Endothelial cell of umbilical vein (primary cell): Measurements from ENCODE around the gene C11orf68. TPM values are rescaled to one million over a fixed set of nuclear protein-coding genes. Genes with fewer than 3 reads are reported as not detected.
A peak's percentile ranks its signal among the peaks of the same experiment; 100 is the strongest.

Experiments
- BruUV-seq: library from RNA; stranded (reverse); fragments of 400-500 nt; replicated peaks from 2 replicates; lab custom pipeline; 2021; lab: Mats Ljungman, UMichigan
- CTCF ChIA-PET: fragments of 300-600, 350-600 bp; sonication (Branson Sonifier 250); formaldehyde crosslinking; loops from one replicate; lab custom pipeline; 2021; ENCODE audit warnings: antibody characterized with exemption, inconsistent platforms; lab: Charles Lee
- POLR2A ChIA-PET: fragments of 300-600, 350-600 bp; sonication (Branson Sonifier 250); formaldehyde crosslinking; loops from one replicate; lab custom pipeline; 2021; ENCODE audit warnings: antibody characterized with exemption, inconsistent platforms; lab: Charles Lee
- DNase-seq: peaks from one replicate; pipeline ENCODE4 v3.0.0-alpha.2; 2011; ENCODE audit warnings: low read depth, low spot score
- FAIRE-seq: peaks from 2 replicates; lab custom pipeline; 2011; peaks lifted over from hg19 to GRCh38; lab: Jason Lieb, UNC
- H2AFZ ChIP-seq: 2 replicates; pipeline ENCODE4 v1.6.0; 2012; ENCODE audit warnings: low read depth, low read length, control low read depth, inconsistent platforms
- H3K27ac ChIP-seq: 2 replicates; pipeline ENCODE4 v1.5.1; 2011; ENCODE audit warnings: low read depth, mild to moderate bottlenecking, control low read depth, low read length, moderate library complexity; ENCODE audit not compliant: insufficient read depth
- H3K27me3 ChIP-seq, 2 experiments: 2 replicates each; pipeline versions ENCODE4 v1.6.0 to v1.6.1; 2011; ENCODE audit warnings: low read length in 2 of 2, mixed read lengths in 1 of 2; ENCODE audit not compliant: control insufficient read depth in 2 of 2, insufficient read depth in 2 of 2
- H3K36me3 ChIP-seq, 2 experiments: 2 replicates in 1 of 2; 3 replicates in 1 of 2; pipeline ENCODE4 v1.5.1; 2011; ENCODE audit warnings: low read length in 2 of 2, mild to moderate bottlenecking in 1 of 2, moderate library complexity in 1 of 2; ENCODE audit not compliant: control insufficient read depth in 2 of 2, insufficient read depth in 2 of 2; ENCODE audit errors: extremely low read depth in 1 of 2
- H3K4me1 ChIP-seq: 3 replicates; pipeline ENCODE4 v1.5.1; 2011; ENCODE audit warnings: mild to moderate bottlenecking, low read length; ENCODE audit not compliant: control insufficient read depth, insufficient read depth; ENCODE audit errors: extremely low read depth
- H3K4me2 ChIP-seq: 2 replicates; pipeline ENCODE4 v1.6.1; 2011; ENCODE audit warnings: low read length, control low read depth, mixed read lengths; ENCODE audit not compliant: insufficient read depth
- H3K4me3 ChIP-seq, 3 experiments: fragments of 200-600 bp in 1 of 3; sonication (generic), shearing (Covaris generic) in 1 of 3; replicated peaks in 1 of 3; 2 replicates each; pipeline ENCODE4 v1.5.1; 2011 to 2016; ENCODE audit warnings: control low read depth in 3 of 3, low read length in 3 of 3, mild to moderate bottlenecking in 2 of 3, inconsistent platforms in 1 of 3, low read depth in 1 of 3, moderate library complexity in 1 of 3; ENCODE audit not compliant: insufficient read depth in 1 of 3
- H3K79me2 ChIP-seq: 2 replicates; pipeline ENCODE4 v1.6.0; 2012; ENCODE audit warnings: low read length, inconsistent platforms; ENCODE audit not compliant: control insufficient read depth, insufficient read depth
- H3K9ac ChIP-seq: replicated peaks from 2 replicates; pipeline ENCODE3; 2011; ENCODE audit warnings: low read length, control low read depth; ENCODE audit not compliant: insufficient read depth; ENCODE audit errors: extremely low read depth
- H3K9me1 ChIP-seq: replicated peaks from 3 replicates; pipeline ENCODE4 v1.6.0; 2011; ENCODE audit warnings: mild to moderate bottlenecking, low read length; ENCODE audit not compliant: control insufficient read depth, insufficient read depth; ENCODE audit errors: extremely low read depth
- H3K9me3 ChIP-seq: replicated peaks from 2 replicates; pipeline ENCODE4 v1.5.1; 2012; ENCODE audit warnings: low read length, inconsistent platforms; ENCODE audit not compliant: control insufficient read depth, insufficient read depth
- H4K20me1 ChIP-seq: replicated peaks from 2 replicates; pipeline ENCODE3; 2011; ENCODE audit warnings: mild to moderate bottlenecking, low read length; ENCODE audit not compliant: control insufficient read depth, insufficient read depth; ENCODE audit errors: extremely low read depth
- EZH2 ChIP-seq: IDR thresholded peaks from 2 replicates; pipeline ENCODE4 v1.6.1; 2012; ENCODE audit warnings: borderline replicate concordance, low read depth, mild to moderate bottlenecking, moderate library complexity, low read length, inconsistent platforms; ENCODE audit not compliant: severe bottlenecking
- FOS ChIP-seq: IDR thresholded peaks from 2 replicates; pipeline ENCODE4 v1.6.1; 2011; ENCODE audit warnings: mild to moderate bottlenecking, low read length, moderate library complexity, borderline replicate concordance; ENCODE audit not compliant: insufficient read depth
- GATA2 ChIP-seq: IDR thresholded peaks from 2 replicates; pipeline ENCODE4 v1.7.0; 2011; ENCODE audit warnings: low read depth, mild to moderate bottlenecking, moderate library complexity, mixed read lengths, low read length; ENCODE audit not compliant: insufficient read length, insufficient read depth
- JUN ChIP-seq: IDR thresholded peaks from 2 replicates; pipeline ENCODE4 v1.6.1; 2011; ENCODE audit warnings: borderline replicate concordance, low read depth; ENCODE audit not compliant: insufficient read length, insufficient read depth
- MYC ChIP-seq: IDR thresholded peaks from one replicate; pipeline ENCODE4 v1.6.1; 2011; ENCODE audit warnings: mild to moderate bottlenecking, low read depth, low read length
- POLR2A ChIP-seq: IDR thresholded peaks from 2 replicates; pipeline ENCODE4 v1.6.1; 2012; ENCODE audit warnings: low read depth, mild to moderate bottlenecking, control low read depth, low read length
- POLR2AphosphoS5 ChIP-seq: IDR thresholded peaks from 2 replicates; pipeline ENCODE4 v1.6.1; 2012; ENCODE audit warnings: low read depth, mild to moderate bottlenecking, control low read depth, low read length, moderate library complexity; ENCODE audit not compliant: insufficient read depth
- dilution Hi-C: fragments of 300-500 bp; cut with MboI; formaldehyde crosslinking; loops from one replicate; pipeline ENCODE4 v1.15.0; 2019; ENCODE audit warnings: low sequenced_read_pairs; ENCODE audit not compliant: extremely low pct_ligation_motif_present
- intact Hi-C: fragments of 100-400 bp; cut with micrococcal nuclease; formaldehyde crosslinking; loops from one replicate; pipeline ENCODE4 v1.10.0; 2022
- polyA plus RNA-seq, 4 experiments: library from polyadenylated mRNA; depleted of rRNA in 3 of 4; stranded (reverse) in 3 of 4; unstranded in 1 of 4; fragments of >200 nt; gene quantifications; 2 replicates each; pipeline versions ENCODE4 v1.2.1 to v1.2.3, GENCODE V29; 2011 to 2012; ENCODE audit warnings: missing spikeins in 1 of 4
- total RNA-seq: library from RNA; stranded (reverse); gene quantifications from 2 replicates; pipeline ENCODE4 v1.2.3, GENCODE V29; 2021
- TF ChIP-seq, protein P1 (sequence below), 2 donors: IDR thresholded peaks; 1 replicate in 1 of 2; 2 replicates in 1 of 2; pipeline ENCODE4 v1.5.1; 2011; ENCODE audit warnings: low read length in 2 of 2, mild to moderate bottlenecking in 2 of 2, moderate library complexity in 2 of 2, control low read depth in 1 of 2, inconsistent platforms in 1 of 2, low read depth in 1 of 2; ENCODE audit not compliant: insufficient read depth in 1 of 2; ENCODE audit errors: extremely low read depth in 1 of 2
- TF ChIP-seq, protein P2 (sequence below): IDR thresholded peaks from 2 replicates; pipeline ENCODE4 v1.6.1; 2011; ENCODE audit not compliant: insufficient read depth, insufficient read length

The C11orf68 gene
- total and polyA plus RNA-seq, 2 donors (not counting 3 experiments of a cell fraction or from before 2014, with no cell fraction given), result 35.6 to 66.5 TPM

DNA sequence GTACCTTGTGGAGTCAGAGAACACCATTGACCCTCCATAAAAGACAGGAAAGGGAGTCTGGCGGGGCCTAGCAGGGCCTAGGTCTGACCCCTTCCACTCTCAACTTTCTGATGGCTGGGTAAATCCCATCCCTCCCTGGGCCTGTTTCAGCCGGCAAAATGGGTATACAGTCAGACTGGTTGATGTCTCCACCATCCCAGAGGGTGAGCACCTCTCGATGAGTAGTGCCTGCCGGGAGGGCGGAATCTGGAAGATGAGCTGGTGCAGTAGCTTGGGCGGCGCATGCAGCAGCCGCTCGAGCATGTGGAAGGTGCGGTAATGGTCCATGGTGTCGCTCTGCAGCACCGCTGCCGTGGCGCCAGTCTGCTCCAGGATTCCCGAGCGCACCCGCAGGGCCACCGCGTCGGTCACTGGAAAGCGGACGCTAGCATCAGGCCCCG, 31.1 kb downstream of the C11orf68 start:
- peak overlapping the region; percentile 34 to 66 (median 64) for H3K4me3 ChIP-seq
- peak overlapping the region; percentile 61 for H3K9ac ChIP-seq
- ChIA-PET POLR2A (interaction anchor here (0.6 to 6.7 kb wide), 9 partner anchors 11 to 193 kb away, joined by 3 to 67 read pairs (median 4); partner anchors contain the start of genes CFL1, FOSL1 and MUS81), CTCF (interaction anchor here (0.6 to 6.7 kb wide), 45 partner anchors 10 to 1115 kb away, joined by 3 to 75 read pairs (median 5); partner anchors contain the start of genes AP5B1, BANF1, C11orf68 and CFL1)
- peak overlapping the region; percentile 40 for H2AFZ ChIP-seq
- TF ChIP-seq GATA2 (no peak), JUN (no peak), FOS (no peak), EZH2 (no peak), MYC (no peak), POLR2AphosphoS5 (no peak), POLR2A (no peak)
- TF ChIP-seq, protein P1, sequence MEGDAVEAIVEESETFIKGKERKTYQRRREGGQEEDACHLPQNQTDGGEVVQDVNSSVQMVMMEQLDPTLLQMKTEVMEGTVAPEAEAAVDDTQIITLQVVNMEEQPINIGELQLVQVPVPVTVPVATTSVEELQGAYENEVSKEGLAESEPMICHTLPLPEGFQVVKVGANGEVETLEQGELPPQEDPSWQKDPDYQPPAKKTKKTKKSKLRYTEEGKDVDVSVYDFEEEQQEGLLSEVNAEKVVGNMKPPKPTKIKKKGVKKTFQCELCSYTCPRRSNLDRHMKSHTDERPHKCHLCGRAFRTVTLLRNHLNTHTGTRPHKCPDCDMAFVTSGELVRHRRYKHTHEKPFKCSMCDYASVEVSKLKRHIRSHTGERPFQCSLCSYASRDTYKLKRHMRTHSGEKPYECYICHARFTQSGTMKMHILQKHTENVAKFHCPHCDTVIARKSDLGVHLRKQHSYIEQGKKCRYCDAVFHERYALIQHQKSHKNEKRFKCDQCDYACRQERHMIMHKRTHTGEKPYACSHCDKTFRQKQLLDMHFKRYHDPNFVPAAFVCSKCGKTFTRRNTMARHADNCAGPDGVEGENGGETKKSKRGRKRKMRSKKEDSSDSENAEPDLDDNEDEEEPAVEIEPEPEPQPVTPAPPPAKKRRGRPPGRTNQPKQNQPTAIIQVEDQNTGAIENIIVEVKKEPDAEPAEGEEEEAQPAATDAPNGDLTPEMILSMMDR (IDR thresholded peaks at IDR 0.05; ENCODE audit: extremely low read depth in 1 of 2, insufficient read depth in 1 of 2, low read depth in 1 of 2, low read length in 2 of 2), result no peak
- TF ChIP-seq, protein P2, sequence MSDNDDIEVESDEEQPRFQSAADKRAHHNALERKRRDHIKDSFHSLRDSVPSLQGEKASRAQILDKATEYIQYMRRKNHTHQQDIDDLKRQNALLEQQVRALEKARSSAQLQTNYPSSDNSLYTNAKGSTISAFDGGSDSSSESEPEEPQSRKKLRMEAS, result no peak
- dilution Hi-C loops (no loop called here), intact Hi-C loops (loop anchor here (1.0 to 5.0 kb wide), 7 partner anchors 15 to 176 kb away; partner anchors contain the start of genes C11orf68, DRAP1, EFEMP2 and MUS81)
- no peaks in the 10 kb centered on the region for H3K9me1 ChIP-seq
- H3K36me3 ChIP-seq, result peaks cover 4 to 24% of the 10 kb centered on the region in 2 experiments
- peaks cover 32% of the 10 kb centered on the region for H3K79me2 ChIP-seq
- BruUV-seq, result TSS peak; percentile 4
- H4K20me1 ChIP-seq, result no peaks in the 10 kb centered on the region
- peak overlapping the region; percentile 62 for H3K4me2 ChIP-seq
- FAIRE-seq, result no peak
- no peaks in the 10 kb centered on the region for H3K9me3 ChIP-seq
- DNase-seq, result no peak
- H3K4me1 ChIP-seq, result peaks cover 38% of the 10 kb centered on the region
- H3K27ac ChIP-seq, result peak overlapping the region; percentile 37
- no peaks in the 10 kb centered on the region for H3K27me3 ChIP-seq
